Hematopoietic multipotent progenitor cell treated with erythropoietin and hydrocortisone succinate and interleukin-3 and kit ligand, for 15 days (in vitro differentiated cells): Measurements from ENCODE around the gene OR51D1.

Source experiments
- DNase-seq: peaks from one replicate; pipeline ENCODE4 v3.0.0-alpha.2; 2015; ENCODE audit warnings: low spot score

Gene OR51D1

GRCh38 chr11:4644233-4644632, 7.0 kb downstream of the OR51D1 start:
- no peak for DNase-seq

DNA sequence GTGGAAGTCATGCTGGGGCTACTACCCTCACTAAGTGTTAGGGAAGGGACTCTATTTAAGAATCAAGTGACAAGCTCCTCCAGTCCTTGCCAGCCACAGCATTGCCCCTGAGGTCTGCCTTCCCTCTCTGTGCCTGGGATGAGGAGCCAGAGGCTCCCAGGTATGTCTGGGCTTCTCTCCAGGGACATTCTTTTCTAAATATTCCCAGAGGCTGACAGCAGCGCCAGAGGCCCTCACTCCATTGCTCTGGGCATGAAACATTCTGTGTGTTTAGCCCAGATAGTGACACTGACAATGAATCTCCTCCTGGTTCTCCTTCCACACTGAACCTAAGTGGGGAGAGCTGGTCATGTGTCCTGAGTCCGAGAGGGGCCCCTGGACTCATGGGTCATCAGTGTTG, 8.7 kb downstream of the OR51D1 start:
- no peak for DNase-seq

DNA sequence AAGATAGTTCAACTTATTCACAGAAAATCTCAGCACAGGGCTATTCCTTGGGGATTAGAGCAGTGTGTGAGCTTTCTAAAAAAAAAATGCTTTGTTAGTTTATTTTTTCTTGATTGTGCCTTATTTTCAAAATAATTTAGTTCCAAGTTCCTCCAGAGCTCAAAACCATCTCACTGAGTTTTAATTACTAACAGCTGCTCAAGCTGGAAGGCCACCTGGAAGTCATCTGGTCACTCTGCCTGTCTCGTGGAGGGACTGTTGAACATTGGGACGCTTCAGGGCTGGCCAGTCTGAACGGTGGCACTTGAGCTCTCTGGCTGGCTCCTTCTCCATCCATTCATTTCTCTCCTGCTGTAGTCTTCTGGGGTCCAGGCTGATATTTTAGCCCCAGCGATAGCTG, 10.5 kb downstream of the OR51D1 start:
- no peak for DNase-seq

DNA sequence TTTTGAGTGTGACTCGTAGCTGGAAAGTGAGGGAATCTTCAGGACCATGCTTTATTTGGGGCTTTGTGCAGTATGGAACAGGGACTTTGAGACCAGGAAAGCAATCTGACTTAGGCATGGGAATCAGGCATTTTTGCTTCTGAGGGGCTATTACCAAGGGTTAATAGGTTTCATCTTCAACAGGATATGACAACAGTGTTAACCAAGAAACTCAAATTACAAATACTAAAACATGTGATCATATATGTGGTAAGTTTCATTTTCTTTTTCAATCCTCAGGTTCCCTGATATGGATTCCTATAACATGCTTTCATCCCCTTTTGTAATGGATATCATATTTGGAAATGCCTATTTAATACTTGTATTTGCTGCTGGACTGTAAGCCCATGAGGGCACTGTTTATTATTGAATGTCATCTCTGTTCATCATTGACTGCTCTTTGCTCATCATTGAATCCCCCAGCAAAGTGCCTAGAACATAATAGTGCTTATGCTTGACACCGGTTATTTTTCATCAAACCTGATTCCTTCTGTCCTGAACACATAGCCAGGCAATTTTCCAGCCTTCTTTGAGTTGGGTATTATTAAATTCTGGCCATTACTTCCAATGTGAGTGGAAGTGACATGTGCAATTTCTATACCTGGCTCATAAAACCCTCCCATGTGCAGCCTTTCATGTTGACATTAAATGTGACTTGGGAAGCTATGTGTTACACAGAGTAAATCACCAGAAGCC, 17.5 kb downstream of the OR51D1 start:
- no peak for DNase-seq

GRCh38 chr11:4658629-4659445, 21.6 kb downstream of the OR51D1 start:
- DNase-seq, result no peak

DNA sequence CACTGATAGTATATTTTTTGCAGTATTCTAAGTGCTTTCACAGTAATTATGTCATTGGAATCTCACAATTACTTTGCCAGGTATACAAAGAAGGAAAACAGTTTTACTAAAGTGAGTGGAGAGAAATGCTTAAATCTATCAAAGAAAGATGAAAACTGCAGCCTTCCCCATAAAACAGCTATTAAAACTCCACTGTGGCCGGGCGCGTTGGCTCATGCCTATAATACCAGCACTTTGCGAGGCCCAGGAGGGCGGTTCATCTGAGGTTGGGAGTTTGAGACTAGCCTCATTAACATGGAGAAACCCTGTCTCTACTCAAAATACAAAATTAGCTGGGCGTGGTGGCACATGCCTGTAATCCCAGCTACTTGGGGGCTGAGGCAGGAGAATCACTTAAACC, 25.6 kb downstream of the OR51D1 start:
- no peak for DNase-seq

DNA sequence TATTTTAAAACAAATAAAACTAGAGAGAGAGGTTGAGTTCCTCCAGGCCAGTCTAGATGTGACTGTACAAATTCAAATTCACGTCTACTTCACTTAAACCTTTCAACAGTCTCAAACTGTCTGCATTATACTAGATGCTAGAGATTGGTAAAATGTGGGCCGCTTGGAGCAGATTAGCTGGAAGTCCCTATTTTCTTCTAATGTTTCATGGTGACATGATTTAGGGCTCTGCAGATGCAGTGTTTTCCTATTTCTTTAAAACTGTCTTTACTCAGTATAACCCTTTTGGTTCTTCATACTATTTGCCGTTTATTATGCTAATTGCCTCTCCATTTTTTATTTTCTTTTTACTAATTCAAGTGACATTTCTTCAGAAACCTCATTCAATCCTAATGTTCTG, 26.9 kb downstream of the OR51D1 start:
- DNase-seq, result no peak

DNA sequence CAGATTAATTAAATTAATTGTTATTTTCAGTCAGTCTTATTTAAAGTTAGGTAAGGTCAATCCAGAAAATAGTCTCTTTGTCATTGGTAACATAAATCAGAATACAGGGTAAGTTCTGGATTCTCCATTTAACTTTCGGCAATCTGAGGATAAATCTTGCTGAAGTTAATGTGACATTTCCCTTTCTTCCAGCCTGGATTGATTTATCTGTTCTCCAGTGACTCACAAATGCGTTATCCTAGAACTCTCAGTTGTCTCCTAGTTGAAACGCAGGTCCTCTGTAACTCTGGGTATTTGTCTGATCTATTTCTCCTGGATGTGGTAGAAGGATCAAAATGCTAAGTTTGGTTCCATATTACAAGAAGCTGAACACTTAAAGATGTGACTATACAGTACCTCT, 27.5 kb downstream of the OR51D1 start:
- DNase-seq, result no peak

DNA sequence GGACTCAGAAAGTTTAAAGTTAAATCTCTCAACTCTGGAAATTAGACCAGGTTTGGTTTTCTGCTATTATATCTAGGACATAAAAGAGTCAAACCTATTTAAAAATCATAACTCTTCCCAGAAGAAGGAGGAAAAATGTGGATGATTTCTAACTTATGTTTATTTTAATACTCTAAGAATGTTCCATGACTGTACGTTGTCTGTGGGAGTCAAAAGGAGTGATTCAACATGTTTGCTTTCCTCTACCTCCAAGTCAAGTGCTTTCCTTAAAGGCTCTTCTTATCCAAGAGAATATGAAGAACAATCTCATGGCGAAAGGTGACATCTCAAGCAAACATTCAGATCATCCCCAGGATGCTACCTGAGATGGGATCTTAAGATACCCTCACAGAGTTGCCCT, 28.1 kb downstream of the OR51D1 start:
- DNase-seq, result no peak

- DNase-seq, result no peak
These were observed 34.5 kb downstream of the OR51D1 start for GRCh38 chr11:4671741-4672140.

- DNase-seq, result no peak
These were observed 35.2 kb downstream of the OR51D1 start for GRCh38 chr11:4672470-4672869.

- DNase-seq, result no peak
These were observed 36.5 kb downstream of the OR51D1 start for GRCh38 chr11:4673781-4674180.

- DNase-seq, result no peak
These were observed 40.7 kb downstream of the OR51D1 start for GRCh38 chr11:4677948-4678347.

DNA sequence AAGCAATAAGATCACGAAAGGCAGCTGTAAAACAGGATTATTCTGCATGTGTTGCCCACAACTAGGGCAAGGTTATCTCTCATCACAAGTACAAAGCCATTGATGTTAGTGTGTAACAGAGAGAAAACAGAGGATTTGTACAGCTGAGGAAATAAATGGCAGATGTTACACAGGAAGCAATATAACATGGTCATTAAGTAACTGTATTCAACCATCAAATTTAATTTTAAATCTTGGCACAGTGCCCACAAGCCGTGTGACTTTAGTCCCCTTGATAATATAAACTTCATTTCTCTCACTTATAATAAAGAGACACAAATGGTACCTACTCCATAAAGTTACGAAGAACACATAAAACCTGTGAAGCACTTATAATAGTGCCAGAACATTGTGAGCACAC, 43.1 kb downstream of the OR51D1 start:
- DNase-seq, result no peak

- DNase-seq, result no peak
These were observed 45.5 kb downstream of the OR51D1 start for GRCh38 chr11:4682623-4683419.

GRCh38 chr11:4684631-4685285, 47.5 kb downstream of the OR51D1 start:
- DNase-seq, result no peak
